H1 (cell line): ENCODE measurements around the gene ETNK1. TPM values are rescaled to one million over a fixed set of nuclear protein-coding genes. Genes with fewer than 3 reads are reported as not detected.
A peak's percentile ranks its signal among the peaks of the same experiment; 100 is the strongest.

ENCODE experiments used
- CBX8 ChIP-seq: fragments of 300-800, 300-1000 bp; sonication (generic); IDR thresholded peaks from 2 replicates; pipeline ENCODE4 v1.7.1; 2016; ENCODE audit warnings: low read depth, low read length, borderline replicate concordance
- CEBPB ChIP-seq: IDR thresholded peaks from 2 replicates; pipeline ENCODE4 v1.6.1; 2012; ENCODE audit warnings: low read depth, low read length
- HDAC2 ChIP-seq, 2 experiments: fragments of 300-600 bp in 1 of 2; sonication (generic) in 1 of 2; IDR thresholded peaks; 2 replicates each; pipeline ENCODE4 v1.6.1; 2011 to 2012; ENCODE audit warnings: low read depth in 2 of 2, low read length in 2 of 2, mild to moderate bottlenecking in 2 of 2, moderate library complexity in 2 of 2, borderline replicate concordance in 1 of 2, inconsistent platforms in 1 of 2
- KDM1A ChIP-seq: fragments of 200-600, 300-600 bp; sonication (generic); IDR thresholded peaks from 2 replicates; pipeline ENCODE4 v1.7.1; 2016; ENCODE audit warnings: mild to moderate bottlenecking, low read length, borderline replicate concordance
- RAD21 ChIP-seq, 2 experiments: IDR thresholded peaks in 1 of 2; conservative IDR thresholded peaks in 1 of 2; 2 replicates each; pipeline ENCODE4 v1.6.1; 2011; ENCODE audit warnings: low read depth in 2 of 2, low read length in 2 of 2, improper control_type of control experiment in 1 of 2, inconsistent platforms in 1 of 2, mild to moderate bottlenecking in 1 of 2, moderate library complexity in 1 of 2
- SAP30 ChIP-seq: fragments of 300-600 bp; sonication (generic); IDR thresholded peaks from 2 replicates; pipeline ENCODE4 v1.7.1; 2012; ENCODE audit warnings: low read length, moderate library complexity, mild to moderate bottlenecking, inconsistent platforms; ENCODE audit not compliant: insufficient read depth, insufficient replicate concordance
- SP1 ChIP-seq: IDR thresholded peaks from 2 replicates; pipeline ENCODE4 v1.6.1; 2011; ENCODE audit warnings: low read depth, low read length
- SRF ChIP-seq: IDR thresholded peaks from 2 replicates; pipeline ENCODE4 v1.6.1; 2011; ENCODE audit warnings: mild to moderate bottlenecking, low read depth, low read length, moderate library complexity
- polyA plus RNA-seq, 7 experiments: library from polyadenylated mRNA; depleted of rRNA in 3 of 7; stranded (reverse) in 5 of 7; unstranded in 2 of 7; fragments of >200 nt in 5 of 7; fragments of 200-250 nt in 2 of 7; gene quantifications; 1 replicate in 5 of 7; 2 replicates in 1 of 7; 4 replicates in 1 of 7; pipeline versions ENCODE4 v1.2.1 to v1.2.3, GENCODE V29; 2011 to 2013; ENCODE audit warnings: missing spikeins in 2 of 7, mixed read lengths in 2 of 7
- total RNA-seq: library from RNA; stranded (reverse); fragmentation: NEBNext Ultra II Directional; extraction: Animal tissue kit (Norgen Biotek cat#: 25700); gene quantifications from 2 replicates; pipeline ENCODE4 v1.2.1, GENCODE V29; 2021

Gene ETNK1
- total and polyA plus RNA-seq, 2 of the 8 experiments (the other 6 are each of a cell fraction or from before 2014, with no cell fraction given), result 11.6 to 82.7 TPM

DNA sequence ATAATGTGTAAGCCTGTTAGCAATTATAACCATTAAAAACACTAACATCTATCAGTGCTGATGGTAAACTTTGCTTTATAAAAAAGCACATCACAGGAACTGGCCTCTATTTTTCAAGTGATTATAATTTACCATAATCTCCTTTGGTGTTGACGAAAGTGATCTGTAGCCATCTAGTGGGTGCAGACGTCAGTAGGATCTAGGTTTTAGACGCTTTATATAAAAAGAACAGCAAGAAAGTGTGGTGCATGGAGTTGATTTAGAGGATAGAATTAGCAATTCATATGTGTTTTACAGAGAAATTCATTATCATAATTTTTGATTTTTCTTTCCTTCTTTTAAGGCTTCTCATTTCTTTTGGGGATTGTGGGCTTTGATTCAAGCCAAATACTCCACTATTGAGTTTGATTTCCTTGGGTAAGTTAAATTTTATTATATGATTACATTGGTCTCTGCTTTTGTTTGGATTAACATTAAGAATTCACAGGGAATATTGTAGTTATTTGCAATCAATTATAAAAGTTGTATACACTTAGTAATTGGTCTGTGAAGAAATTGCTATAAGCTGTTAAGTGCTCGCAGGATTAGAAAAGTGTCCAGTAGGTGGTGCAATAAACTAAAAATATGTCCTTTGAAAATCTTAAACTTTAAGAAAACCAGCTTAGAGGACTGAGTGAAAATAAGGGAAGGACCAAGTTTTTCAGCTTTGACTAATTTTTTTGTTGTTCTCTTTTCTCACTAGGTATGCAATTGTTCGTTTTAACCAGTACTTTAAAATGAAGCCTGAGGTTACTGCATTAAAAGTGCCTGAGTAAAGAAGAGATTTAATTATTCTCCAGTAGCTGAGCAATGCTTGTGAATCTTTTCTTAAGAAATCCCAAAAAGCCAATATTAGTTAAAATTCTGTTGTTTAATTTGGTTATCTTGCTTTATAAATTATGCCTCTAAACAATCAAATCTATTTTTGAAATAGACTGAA lies 59.5 kb downstream of the ETNK1 start (continued):
- TF ChIP-seq RAD21 (IDR thresholded peaks at IDR 0.05 in 1 of 2, conservative IDR thresholded peaks at IDR 0.05 in 1 of 2; ENCODE audit: low read depth in 2 of 2, low read length in 2 of 2) (peak; percentile 45 to 46), SAP30 (no peak), KDM1A (no peak), CBX8 (no peak), SP1 (no peak), HDAC2 (IDR thresholded peaks at IDR 0.05; ENCODE audit: borderline replicate concordance in 1 of 2, low read depth in 2 of 2, low read length in 2 of 2) (no peak), SRF (no peak), CEBPB (no peak)
